HG02588 (cell line): Measurements from ENCODE around the gene NFATC1.

Experiments used
- ATAC-seq: cut with Tn5 transposase; IDR thresholded peaks from one replicate; pipeline ENCODE4 v1.9.1; 2021; ENCODE audit warnings: mild to moderate bottlenecking, moderate library complexity; ENCODE audit not compliant: unreplicated experiment

NFATC1 gene

DNA sequence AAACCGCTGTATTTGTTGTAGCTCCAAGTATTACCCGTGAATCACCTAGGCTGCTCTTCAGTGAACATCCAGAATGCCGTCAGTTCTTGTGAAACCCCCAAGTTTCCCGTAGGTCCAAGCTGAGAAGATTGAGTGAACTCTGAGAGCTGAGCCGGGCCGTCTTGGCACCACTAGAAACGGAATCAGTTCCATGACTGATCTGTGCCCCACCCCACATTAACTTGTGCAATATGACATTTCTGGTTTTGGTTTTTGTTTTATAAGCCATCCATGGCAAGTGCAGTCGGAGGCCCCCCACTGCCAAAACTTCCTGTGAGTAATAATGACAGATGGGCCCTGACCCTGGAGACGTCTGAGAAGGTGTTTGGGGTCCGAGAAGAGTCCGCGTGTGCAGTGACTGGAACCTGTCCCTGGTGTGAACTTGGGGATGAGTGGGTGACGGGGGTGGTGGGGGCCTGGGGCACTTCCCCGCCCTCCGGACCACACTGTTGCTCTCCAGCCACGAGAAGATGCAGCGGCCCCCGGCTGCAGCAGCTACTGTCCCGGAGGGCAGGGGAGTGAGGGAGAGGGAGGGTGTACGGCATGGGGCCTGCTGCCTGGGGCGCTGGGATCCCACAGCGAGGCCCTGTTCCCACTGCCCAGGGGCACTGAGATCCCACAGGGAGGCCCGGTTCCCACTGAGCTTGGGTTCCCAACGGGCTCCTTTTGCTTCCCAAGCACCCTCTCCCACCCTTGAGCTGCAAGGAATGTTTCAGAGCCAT, 26.5 kb downstream of the NFATC1 start:
- ATAC-seq, result peak; percentile 73

DNA sequence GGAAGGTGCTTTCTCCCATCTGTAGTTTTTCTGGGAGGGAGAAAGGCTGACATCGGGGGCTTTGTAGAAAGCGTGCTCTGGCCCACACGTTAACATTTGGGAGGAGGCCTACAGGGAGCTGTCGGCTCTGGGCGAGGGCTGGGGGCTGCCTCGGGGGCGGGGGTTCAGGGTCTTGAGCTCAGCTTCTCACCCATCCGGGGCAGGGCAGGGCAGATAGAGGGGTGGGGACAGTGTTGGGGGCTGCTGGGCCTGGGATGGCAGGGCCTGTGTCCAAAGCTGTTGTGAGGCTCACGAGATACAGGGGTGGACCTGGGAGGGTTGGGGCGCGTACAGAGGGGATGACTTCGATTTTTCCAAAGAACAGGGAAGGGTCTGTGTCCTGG, 27.0 kb downstream of the NFATC1 start:
- ATAC-seq, result no peak

DNA sequence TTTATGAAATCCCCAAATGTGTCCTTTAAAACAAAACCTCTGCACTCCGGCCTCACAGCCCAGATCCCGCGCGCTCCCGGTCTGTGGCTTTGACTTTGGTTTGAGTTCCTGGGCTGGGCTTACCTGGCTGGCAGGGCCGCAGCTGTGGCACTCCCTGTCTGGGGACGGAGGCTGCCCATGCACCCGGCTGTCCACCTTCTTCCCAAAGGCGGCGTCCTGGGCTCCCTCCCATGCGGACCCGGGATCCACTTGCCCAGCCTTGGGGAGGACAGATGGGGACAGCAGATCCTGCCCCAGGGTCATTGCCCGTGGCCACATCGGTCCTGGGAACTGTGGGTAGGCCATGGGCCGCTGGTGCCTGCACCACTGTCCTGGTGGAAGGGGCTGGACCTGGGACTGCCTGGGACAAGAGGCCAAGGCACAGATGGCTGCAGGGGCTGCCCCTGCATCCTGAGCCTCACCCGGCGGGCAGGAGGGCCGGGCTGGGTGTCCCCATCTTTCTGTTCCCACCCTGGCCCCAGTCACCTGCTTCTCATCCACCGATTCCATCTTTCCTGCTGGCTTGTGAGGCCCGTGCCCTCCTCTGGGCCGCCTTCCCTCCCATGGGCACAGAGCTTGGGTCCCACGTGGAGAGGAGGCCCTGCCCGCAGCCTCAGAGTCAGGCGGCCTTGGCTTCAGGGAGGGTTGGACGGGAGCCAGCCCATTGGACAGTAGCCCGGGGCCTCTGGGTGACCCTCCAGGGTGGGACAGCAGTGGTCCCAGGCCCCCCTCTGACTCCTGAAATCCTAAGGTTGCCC, 27.7 kb downstream of the NFATC1 start:
- ATAC-seq, result no peak

DNA sequence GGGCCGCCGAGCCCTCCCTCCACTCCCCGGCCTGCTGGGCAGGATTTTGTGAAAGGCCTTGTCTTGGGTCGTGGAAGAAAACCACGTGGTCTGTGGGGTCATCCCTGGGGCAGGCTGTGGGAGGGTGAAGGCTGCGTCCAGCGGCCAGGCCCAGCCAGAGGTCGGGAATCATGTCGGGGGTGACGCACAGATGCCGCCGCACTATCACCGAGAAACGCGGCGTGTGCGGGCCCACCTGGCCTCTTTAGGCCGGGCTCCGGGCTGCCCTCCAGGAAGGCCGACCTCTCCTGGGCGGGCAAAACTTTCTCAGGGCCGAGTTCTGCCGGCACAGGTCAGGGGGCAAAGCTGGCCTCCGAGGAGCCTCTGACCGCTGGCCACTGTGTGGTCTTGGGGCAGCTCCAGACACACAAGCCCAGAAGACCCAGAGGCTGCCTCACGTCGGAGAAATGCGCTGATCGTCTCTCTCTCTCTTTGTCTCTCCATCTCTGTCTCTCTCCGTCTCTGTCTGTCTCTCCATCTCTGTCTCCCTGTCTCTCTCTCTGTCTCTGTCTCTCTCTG, 28.4 kb downstream of the NFATC1 start:
- no peak for ATAC-seq

DNA sequence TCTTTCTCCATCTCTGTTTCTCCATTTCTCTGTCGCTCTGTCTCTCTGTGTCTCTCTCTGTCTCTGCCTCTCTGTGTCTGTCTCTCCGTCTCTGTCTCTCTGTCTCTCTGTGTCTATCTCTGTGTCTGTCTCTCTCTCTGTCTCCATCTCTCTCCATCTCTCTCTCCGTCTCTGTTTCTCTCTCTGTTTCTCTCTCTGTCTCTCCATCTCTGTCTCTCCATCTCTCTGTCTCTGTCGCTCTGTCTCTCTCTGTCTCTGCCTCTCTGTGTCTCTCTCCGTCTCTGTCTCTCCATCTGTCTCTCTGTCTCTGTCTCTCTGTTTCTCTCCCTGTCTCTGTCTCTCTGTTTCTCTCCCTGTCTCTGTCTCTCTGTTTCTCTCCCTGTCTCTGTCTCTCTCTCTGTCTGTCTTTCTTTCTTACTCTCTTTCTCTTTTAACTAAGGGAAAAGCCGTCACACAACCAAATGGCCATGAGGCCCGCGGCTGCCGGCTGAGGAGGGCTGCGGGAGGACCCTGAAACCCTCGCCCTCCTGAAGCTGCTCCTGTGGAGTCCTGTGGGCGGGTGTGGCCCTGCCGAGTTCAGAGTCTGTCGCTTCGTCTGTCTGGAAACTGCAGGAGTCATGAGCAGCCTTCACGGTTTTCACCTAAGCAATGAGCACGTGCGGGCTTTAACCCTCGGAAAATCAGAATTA, 29.3 kb downstream of the NFATC1 start:
- no peak for ATAC-seq

DNA sequence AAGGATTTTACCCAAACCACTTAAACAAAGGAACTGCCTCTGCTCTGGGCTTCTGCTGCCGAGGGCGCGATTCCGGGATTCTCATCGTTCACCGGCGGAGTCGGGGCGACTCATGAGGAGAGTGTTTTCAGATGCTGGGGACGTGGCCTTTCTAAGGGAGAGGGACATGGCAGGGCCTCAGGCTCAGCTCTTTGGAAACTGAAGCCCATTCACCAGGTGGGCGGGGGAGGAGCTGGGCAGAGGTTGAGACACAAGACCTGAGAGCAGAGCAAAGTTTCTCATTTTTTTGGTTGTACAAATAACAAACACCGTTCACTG, 29.8 kb downstream of the NFATC1 start:
- no peak for ATAC-seq

DNA sequence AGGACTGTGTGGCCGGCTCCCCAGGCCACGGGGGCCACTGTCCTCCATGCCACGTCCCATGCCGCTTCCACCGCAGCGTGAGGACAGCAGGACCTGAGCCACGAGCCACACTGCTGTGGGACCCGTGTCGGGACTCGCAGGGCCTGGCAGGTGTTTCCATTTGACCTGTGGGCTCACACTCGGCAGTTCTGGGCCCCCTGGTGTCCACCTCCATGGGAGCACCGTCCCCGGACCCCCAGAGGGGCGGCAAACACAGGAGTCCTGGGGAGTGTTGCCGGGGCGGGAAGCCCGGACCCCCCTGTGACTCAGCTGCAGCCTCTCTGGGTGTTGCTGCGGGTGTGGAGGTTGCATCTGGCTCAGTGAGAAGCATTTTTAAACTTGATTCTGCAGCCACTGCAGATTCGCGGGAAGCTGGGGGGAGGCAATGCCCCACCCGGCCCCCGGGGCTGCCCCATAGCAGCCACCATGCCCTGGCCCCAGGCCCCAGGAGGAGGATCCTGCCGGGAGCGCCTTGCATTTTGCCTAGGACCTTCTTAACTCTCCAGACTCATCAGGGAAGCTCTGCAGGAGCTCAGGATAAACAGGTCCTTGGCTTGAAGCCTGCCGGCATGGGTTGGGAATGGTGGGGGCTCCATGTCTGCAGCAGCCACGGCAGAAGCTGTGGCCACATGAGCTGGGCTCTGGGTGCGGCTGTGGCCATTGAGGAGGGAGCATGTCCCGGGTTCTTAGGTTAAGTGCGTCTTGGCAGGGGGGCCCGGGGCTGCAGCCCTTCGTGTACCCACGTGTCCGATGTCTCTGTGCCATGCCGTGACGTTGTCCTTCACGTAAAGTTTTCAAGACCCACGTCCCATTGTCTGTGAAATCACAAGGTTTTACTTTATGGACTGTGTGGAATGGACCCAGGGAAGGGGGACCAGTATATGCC, 30.9 kb downstream of the NFATC1 start:
- no peak for ATAC-seq

DNA sequence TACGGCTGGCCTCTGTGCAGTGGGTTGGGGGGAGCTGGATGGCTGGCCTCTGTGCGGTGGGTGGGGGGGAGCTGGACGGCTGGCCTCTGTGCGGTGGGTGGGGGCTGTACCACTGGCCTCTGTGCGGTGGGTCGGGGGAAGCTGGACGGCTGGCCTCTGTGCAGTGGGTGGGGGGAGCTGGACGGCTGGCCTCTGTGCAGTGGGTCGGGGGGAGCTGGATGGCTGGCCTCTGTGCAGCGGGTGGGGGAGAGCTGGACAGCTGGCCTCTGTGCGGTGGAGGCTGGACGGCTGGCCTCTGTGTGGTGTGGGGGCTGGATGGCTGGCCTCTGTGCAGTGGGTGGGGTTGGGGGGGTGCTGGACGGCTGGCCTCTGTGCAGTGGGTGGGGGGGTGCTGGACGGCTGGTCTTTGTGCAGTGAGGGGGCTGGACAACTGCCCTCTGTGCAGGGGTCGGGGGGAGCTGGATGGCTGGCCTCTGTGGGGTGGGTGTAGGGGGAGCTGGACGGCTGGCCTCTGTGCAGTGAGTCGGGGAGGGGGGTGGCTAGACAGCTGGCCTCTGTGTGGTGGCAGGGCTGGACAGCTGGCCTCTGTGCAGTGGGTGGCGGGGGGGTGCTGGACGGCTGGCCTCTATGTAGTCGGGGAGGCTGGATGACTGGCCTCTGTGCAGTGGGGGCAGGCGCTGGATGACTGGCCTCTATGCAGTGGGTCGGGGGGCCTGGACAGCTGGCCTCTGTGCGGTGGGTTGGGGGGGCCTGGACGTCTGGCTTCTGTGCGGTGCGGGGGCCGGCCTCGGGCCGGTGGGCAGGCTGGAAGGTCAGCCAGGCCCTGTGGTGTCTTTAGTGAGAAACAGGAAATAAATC, 31.9 kb downstream of the NFATC1 start:
- ATAC-seq, result no peak

DNA sequence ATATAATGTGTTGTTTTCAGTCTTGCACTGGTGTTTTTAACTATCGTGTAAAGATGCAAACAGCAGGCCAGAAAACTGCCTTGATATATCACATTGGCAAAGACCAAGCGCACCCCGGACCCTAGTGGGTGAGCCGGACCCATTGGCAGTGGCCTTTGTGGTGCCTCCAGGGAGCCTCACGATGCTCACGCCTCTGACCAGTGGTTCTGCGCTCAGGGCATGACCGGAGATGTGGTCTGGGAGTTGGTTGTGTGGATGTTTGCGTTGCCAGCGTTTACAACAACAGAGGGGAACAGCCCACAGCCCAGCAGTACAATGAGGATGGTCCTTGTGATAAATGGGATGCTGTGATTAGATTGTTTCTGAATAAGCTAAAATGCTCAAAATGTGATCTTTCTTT, 32.6 kb downstream of the NFATC1 start:
- no peak for ATAC-seq

DNA sequence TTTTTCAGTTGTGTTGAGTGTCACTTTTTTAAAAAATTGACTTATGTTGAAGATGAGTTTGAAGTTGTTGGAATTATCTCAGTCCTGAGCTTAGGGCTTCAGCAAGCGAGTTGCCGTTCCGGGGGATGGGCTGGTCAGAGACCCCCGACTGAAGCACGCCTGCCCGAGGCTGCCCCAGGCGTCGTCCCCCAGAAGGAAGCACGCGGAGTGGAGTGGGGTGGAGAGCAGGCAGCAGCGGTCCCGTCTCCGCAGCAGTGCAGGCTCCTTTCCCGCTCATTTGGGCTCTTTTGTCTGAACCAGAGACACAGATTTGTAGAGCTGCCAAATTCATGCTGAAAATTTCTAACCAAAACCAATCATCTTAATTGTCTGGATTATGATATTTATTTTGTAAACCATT, 33.7 kb downstream of the NFATC1 start:
- no peak for ATAC-seq

DNA sequence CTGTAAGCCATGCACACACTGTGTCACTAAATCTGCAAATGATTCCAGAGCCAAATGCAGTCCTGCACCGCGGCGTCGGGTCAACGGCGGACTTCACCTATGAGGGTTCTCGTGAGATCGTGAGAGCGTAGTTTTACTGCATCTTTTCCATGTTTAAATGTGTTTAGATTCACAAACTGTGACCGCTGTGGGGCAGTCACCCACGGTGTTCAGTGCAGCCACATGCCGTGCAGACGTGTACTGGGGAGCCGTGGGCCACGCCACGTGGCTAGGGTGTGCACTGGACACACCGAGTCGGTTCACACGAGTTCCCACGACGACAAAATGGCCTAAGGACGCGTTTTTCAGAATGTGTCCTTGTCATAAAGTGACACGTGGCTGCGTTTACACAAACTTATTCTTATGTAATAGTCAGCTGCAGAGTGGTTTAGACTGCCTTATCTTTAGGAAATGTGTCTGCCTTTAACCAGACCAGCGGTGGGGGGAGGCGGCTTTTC, 34.1 kb downstream of the NFATC1 start:
- ATAC-seq, result no peak

DNA sequence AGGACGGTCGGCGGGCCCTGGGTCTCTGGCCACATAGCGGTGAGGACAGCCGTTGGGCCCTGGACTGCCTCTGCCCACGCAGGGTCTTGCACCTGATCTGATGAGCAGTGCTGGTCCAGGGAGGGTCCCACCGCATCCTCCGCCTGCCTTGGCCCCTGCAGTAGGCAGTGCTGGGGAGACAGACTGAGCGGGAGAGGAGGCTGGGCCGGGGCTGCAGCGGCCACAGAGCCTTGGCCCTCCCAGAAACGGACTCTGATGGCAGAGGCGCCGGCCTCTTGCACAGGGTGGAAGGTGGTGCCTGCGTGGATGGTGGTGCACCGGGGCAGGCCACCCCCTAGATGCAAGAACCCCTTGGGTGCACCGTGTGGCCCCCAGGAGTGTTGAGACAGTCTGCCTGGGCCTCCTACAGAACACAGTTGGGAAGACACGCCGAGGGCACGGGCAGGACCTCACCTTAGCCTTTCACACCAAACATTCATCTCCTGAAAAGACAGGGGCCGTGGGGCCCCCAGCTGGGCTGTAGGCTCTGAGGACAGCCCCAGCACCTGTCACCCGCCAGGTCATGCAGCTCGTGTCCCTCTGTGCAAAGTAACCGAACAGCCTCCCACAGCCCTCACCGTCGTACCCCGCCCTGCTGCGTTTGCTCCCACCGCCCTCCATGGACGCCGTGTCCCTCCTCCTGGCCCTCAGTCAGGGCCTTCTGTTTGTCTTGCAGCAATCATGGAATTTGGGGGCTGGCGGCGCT, 36.8 kb downstream of the NFATC1 start:
- ATAC-seq, result no peak

DNA sequence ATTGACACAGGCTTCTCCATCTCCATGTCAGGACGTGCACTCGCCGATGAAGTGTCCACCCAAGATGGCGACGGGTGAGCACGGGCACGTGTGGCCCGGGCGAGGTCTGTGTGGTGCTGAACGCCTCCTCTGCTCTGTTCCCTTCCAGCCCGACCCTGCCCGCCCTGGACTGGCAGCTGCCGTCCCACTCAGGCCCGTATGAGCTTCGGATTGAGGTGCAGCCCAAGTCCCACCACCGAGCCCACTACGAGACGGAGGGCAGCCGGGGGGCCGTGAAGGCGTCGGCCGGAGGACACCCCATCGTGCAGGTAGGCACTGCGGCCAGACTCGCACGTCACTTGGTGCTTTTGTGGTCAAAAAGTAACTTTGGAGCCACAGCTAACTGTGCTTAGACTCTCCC, 37.7 kb downstream of the NFATC1 start:
- ATAC-seq, result no peak

DNA sequence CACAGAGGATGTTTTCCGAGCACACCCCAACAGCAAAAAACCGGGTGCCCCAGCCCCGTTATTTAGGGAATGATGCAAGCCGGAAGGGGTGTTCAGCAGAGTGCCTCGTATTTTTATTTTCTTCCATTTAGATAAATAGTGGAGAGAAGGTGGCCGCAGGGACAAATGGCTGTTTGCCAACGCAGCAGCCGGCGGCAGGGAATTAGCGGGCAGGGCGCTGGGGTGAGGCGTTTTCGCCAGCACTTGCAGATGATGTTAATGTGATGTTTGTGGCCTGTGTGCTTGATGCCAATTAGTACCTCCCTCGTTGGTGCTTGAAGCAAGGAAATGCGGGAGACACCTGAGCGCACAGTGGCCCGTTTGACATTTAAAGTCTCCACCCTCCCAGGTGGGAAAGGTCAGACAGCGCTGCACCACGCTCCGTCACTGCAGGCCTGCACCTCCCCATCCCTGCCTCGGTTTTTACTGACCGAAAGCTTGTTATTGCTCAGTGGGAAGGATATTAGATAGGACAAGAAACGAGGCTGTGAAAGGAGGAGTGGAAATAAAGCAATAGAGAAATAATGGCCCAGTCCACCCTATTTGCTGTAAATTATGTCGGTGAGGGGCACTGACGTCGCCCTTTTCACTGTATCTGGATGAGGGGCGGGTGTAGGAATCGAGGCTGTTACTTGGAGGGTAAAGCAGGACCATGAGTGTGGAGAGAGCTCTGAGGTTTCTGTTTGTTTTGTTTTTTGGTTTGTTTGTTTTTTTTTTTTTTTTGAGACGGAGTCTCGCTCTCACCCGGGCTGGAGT, 39.1 kb downstream of the NFATC1 start:
- ATAC-seq, result no peak

DNA sequence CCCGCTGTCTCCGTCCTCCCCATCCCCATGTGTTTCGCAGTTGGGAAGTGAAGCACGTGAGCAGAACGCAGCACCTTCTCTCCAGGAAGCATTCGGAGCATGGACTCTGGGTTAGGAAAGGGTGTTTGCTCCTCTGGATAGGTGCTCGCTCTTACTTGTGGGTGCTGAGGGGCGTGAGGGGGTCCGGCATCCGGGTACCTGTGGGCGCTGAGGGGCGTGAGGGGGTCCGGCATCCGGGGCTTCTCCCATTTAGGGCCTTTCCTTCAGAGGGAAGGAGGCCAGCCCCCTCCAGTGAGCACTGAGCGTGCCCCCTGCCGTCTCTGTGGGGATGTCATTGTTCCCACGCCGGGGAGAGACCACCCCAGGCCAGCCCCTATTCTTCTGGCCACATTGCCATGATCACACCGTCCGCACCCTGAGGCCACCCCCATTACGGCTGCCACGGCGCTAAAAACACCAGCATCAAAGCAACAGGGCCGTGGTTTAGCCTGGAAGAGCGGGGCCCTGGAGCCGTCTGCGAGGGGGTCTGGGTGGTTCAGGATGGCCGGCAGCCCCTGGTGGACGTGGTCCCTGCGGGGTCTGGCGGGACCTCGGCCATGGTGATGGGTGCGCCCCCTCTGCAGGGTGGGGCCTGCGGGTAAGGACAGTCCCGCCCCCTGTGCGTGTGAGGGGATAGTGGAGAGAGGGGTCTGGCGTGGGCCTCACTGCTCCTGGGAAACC, 41.0 kb downstream of the NFATC1 start:
- no peak for ATAC-seq

DNA sequence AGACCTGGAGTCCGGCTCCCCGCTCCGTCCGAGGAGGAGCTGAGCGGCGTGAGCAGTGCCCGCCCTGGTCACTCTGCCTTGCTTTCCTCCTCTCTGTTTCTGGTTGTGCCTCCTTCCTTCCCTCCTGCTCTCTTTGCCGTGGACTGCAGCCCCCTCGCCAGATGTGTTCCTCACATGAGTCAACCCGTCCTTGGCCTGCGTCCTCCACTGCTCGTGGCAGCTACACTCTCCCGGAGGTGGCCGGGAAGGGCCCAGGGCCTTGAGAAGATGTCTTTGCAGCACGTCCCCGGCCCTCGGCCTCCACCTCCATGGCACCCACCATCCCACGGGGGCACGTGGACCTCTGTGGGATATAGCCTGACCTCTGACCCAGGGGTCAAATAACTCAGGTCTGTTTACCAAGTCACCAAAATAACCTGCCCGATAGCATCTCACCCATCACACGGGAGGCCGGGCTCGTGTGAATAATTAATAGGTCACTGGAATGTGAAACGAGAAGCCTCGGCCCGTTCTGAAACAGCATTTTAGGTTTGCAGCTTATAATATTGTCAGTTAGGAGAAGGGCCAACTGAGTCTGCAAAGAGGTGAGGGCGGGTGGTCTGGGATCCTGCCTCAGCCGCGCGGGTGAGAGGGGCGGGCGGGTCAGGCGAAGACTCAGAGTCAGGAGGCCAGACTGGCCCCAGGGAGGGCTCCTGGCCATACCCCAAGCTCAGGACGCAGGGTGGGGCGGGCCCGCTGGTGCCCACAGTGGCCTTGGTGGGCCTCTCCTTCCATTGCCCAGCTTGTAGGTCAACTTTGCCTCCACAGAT, 42.6 kb downstream of the NFATC1 start:
- ATAC-seq, result no peak
